ENCODE results near the gene RAB27B.

DNA sequence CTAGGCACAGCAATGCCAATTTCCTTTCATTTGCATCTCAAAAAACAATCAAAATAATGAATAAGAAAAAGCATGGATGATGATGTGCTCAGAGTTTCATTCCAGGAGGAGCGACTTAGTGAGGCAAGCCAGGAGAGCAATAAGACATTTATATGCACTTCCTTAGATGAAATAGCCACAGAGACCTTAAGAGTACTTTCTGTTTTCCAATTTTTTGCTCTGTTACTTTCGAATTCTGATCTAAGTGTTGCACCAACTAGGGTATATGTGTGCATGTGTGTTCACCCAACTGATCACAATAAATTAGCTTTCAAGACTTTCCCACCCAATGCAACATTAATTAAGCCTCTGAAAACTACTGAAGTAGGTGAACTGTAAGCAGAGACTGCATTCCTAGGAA is 709 bp downstream of the RAB27B start:
- TF ChIP-seq, protein P1, sequence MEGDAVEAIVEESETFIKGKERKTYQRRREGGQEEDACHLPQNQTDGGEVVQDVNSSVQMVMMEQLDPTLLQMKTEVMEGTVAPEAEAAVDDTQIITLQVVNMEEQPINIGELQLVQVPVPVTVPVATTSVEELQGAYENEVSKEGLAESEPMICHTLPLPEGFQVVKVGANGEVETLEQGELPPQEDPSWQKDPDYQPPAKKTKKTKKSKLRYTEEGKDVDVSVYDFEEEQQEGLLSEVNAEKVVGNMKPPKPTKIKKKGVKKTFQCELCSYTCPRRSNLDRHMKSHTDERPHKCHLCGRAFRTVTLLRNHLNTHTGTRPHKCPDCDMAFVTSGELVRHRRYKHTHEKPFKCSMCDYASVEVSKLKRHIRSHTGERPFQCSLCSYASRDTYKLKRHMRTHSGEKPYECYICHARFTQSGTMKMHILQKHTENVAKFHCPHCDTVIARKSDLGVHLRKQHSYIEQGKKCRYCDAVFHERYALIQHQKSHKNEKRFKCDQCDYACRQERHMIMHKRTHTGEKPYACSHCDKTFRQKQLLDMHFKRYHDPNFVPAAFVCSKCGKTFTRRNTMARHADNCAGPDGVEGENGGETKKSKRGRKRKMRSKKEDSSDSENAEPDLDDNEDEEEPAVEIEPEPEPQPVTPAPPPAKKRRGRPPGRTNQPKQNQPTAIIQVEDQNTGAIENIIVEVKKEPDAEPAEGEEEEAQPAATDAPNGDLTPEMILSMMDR (IDR thresholded peaks at IDR 0.05): no peak
- TF ChIP-seq GABPB1 (CRISPR knock-in tag; IDR thresholded peaks at IDR 0.05): no peak
- no peak for TF ChIP-seq SP1 (CRISPR knock-in tag; conservative IDR thresholded peaks at IDR 0.05)
- TF ChIP-seq ELF4 (CRISPR knock-in tag; IDR thresholded peaks at IDR 0.05; ENCODE audit: low read depth): no peak
- TF ChIP-seq, protein P2, sequence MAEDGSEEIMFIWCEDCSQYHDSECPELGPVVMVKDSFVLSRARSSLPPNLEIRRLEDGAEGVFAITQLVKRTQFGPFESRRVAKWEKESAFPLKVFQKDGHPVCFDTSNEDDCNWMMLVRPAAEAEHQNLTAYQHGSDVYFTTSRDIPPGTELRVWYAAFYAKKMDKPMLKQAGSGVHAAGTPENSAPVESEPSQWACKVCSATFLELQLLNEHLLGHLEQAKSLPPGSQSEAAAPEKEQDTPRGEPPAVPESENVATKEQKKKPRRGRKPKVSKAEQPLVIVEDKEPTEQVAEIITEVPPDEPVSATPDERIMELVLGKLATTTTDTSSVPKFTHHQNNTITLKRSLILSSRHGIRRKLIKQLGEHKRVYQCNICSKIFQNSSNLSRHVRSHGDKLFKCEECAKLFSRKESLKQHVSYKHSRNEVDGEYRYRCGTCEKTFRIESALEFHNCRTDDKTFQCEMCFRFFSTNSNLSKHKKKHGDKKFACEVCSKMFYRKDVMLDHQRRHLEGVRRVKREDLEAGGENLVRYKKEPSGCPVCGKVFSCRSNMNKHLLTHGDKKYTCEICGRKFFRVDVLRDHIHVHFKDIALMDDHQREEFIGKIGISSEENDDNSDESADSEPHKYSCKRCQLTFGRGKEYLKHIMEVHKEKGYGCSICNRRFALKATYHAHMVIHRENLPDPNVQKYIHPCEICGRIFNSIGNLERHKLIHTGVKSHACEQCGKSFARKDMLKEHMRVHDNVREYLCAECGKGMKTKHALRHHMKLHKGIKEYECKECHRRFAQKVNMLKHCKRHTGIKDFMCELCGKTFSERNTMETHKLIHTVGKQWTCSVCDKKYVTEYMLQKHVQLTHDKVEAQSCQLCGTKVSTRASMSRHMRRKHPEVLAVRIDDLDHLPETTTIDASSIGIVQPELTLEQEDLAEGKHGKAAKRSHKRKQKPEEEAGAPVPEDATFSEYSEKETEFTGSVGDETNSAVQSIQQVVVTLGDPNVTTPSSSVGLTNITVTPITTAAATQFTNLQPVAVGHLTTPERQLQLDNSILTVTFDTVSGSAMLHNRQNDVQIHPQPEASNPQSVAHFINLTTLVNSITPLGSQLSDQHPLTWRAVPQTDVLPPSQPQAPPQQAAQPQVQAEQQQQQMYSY (CRISPR knock-in tag; IDR thresholded peaks at IDR 0.05): no peak
- TF ChIP-seq, protein P3, sequence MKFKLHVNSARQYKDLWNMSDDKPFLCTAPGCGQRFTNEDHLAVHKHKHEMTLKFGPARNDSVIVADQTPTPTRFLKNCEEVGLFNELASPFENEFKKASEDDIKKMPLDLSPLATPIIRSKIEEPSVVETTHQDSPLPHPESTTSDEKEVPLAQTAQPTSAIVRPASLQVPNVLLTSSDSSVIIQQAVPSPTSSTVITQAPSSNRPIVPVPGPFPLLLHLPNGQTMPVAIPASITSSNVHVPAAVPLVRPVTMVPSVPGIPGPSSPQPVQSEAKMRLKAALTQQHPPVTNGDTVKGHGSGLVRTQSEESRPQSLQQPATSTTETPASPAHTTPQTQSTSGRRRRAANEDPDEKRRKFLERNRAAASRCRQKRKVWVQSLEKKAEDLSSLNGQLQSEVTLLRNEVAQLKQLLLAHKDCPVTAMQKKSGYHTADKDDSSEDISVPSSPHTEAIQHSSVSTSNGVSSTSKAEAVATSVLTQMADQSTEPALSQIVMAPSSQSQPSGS (CRISPR knock-in tag; IDR thresholded peaks at IDR 0.05; ENCODE audit: borderline replicate concordance, low read depth): no peak
- TF ChIP-seq, protein P4, sequence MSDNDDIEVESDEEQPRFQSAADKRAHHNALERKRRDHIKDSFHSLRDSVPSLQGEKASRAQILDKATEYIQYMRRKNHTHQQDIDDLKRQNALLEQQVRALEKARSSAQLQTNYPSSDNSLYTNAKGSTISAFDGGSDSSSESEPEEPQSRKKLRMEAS (CRISPR knock-in tag; IDR thresholded peaks at IDR 0.05): no peak

All from WTC11 (cell line).